22Rv1 (cell line): ENCODE measurements around the gene SUGCT.

Experiments used
- CTCF ChIP-seq: fragments of 450-650 bp; IDR thresholded peaks from 2 replicates; pipeline ENCODE4 v1.5.1; 2017; ENCODE audit warnings: mild to moderate bottlenecking
- ZFX ChIP-seq: fragments of 450-650 bp; IDR thresholded peaks from 2 replicates; pipeline ENCODE4 v1.6.1; 2017; ENCODE audit warnings: antibody characterized with exemption, borderline replicate concordance

- TF ChIP-seq CTCF (peak; percentile 88), ZFX (no peak)
Measured at GRCh38 chr7:40329601-40330153, 194.9 kb downstream of the SUGCT start.
